ENCODE results near the gene AFF3.
"Not testable (repeated sequence)": the region's sequence is repeated elsewhere in the genome, so short reads cannot be mapped to it uniquely, and the experiment has no call there.

AFF3 gene

GRCh38 chr2:99959261-99960014 lies 183.0 kb downstream of the AFF3 start:
- intact Hi-C loops (cut with DNase I) = no loop called here

GRCh38 chr2:99957332-99958133 lies 184.9 kb downstream of the AFF3 start:
- intact Hi-C loops (cut with DNase I) = no loop called here
- no peak for DNase-seq

More at GRCh38 chr2:99959261-99960014, 183.0 kb downstream of the AFF3 start:
- no peak for DNase-seq

- peak in 1 of 42 donors; percentile 25 for DNase-seq
- intact Hi-C loops (cut with DNase I) = no loop called here
Measured at GRCh38 chr2:99956232-99957030, 186.0 kb downstream of the AFF3 start.

GRCh38 chr2:99953750-99954149 lies 188.6 kb downstream of the AFF3 start:
- DNase-seq = no peak
- intact Hi-C loops (cut with DNase I) = no loop called here

- no peak for DNase-seq
- intact Hi-C loops (cut with DNase I) = no loop called here
Measured at GRCh38 chr2:99949963-99950362, 192.4 kb downstream of the AFF3 start.

GRCh38 chr2:99949530-99949929 lies 192.9 kb downstream of the AFF3 start:
- intact Hi-C loops (cut with DNase I) = no loop called here
- DNase-seq = no peak

- intact Hi-C loops (cut with DNase I) = no loop called here
- DNase-seq = no peak
Measured at GRCh38 chr2:99948010-99948409, 194.4 kb downstream of the AFF3 start.

- DNase-seq; intact Hi-C loops (cut with DNase I): not testable (repeated sequence)
Measured at GRCh38 chr2:99947366-99947765, 195.0 kb downstream of the AFF3 start.

GRCh38 chr2:99944019-99944418 lies 198.4 kb downstream of the AFF3 start:
- intact Hi-C loops (cut with DNase I) = no loop called here
- DNase-seq = no peak

- no peak for DNase-seq
- intact Hi-C loops (cut with DNase I) = no loop called here
Measured at GRCh38 chr2:99942561-99943347, 199.6 kb downstream of the AFF3 start.

GRCh38 chr2:99940963-99941362 lies 201.4 kb downstream of the AFF3 start:
- DNase-seq = no peak
- intact Hi-C loops (cut with DNase I) = no loop called here

GRCh38 chr2:99939135-99939534 lies 203.3 kb downstream of the AFF3 start:
- DNase-seq = no peak
- intact Hi-C loops (cut with DNase I) = no loop called here

- intact Hi-C loops (cut with DNase I) = no loop called here
- DNase-seq = no peak
Measured at GRCh38 chr2:99938250-99938649, 204.1 kb downstream of the AFF3 start.

GRCh38 chr2:99936065-99936464 lies 206.3 kb downstream of the AFF3 start:
- DNase-seq = no peak
- intact Hi-C loops (cut with DNase I) = no loop called here

- intact Hi-C loops (cut with DNase I) = no loop called here
Measured at GRCh38 chr2:99935662-99936061, 206.7 kb downstream of the AFF3 start.

GRCh38 chr2:99933894-99934650 lies 208.3 kb downstream of the AFF3 start:
- no peak for DNase-seq
- intact Hi-C loops (cut with DNase I) = no loop called here

More at GRCh38 chr2:99935662-99936061, 206.7 kb downstream of the AFF3 start:
- no peak for DNase-seq

- intact Hi-C loops (cut with DNase I); DNase-seq: not testable (repeated sequence)
Measured at GRCh38 chr2:99933491-99933890, 208.9 kb downstream of the AFF3 start.

GRCh38 chr2:99928470-99929053 lies 213.8 kb downstream of the AFF3 start:
- intact Hi-C loops (cut with DNase I) = no loop called here
- DNase-seq = no peak
